IMR-90 (cell line): ENCODE data around the gene EIF2B2. TPM values are rescaled to one million over a fixed set of nuclear protein-coding genes. Genes with fewer than 3 reads are reported as not detected.

Source experiments
- ATAC-seq: fragments of 200-7000 bp; cut with Tn5 transposase; 2 replicates; pipeline ENCODE4 v1.9.1; 2020; ENCODE audit warnings: low read depth, mild to moderate bottlenecking, moderate library complexity
- BruUV-seq: library from RNA; stranded (reverse); fragments of 400-500 nt; replicated peaks from 2 replicates; lab custom pipeline; 2021; lab: Mats Ljungman, UMichigan
- CTCF ChIA-PET: fragments of 300-600 bp; formaldehyde crosslinking; extraction: SDS; loops from one replicate; lab custom pipeline; 2021; ENCODE audit warnings: antibody characterized with exemption; lab: Yijun Ruan, JAX
- POLR2A ChIA-PET: fragments of 300-600 bp; sonication (Branson Sonifier 250); formaldehyde crosslinking; loops from one replicate; lab custom pipeline; 2022; ENCODE audit warnings: antibody characterized with exemption; ENCODE audit not compliant: unreplicated experiment; lab: Charles Lee
- DNase-seq: peaks from one replicate; pipeline ENCODE4 v3.0.0; 2013
- H2AFZ ChIP-seq: replicated peaks from 2 replicates; pipeline ENCODE3; 2013; ENCODE audit warnings: low read length, mild to moderate bottlenecking; ENCODE audit not compliant: poor library complexity
- H2AK5ac ChIP-seq: 2 replicates; pipeline ENCODE4 v1.6.1; 2013; ENCODE audit warnings: low read depth, low read length, inconsistent platforms
- H2AK9ac ChIP-seq: replicated peaks from 2 replicates; pipeline ENCODE3; 2013; ENCODE audit warnings: mild to moderate bottlenecking, low read depth, low read length, moderate library complexity; ENCODE audit not compliant: poor library complexity
- H2BK120ac ChIP-seq: 2 replicates; pipeline ENCODE4 v1.6.1; 2013; ENCODE audit warnings: low read depth, low read length, inconsistent platforms
- H2BK15ac ChIP-seq: 3 replicates; pipeline ENCODE4 v1.6.1; 2013; ENCODE audit warnings: low read depth, low read length, inconsistent platforms
- H2BK20ac ChIP-seq: 2 replicates; pipeline ENCODE4 v1.6.1; 2013; ENCODE audit warnings: low read depth, mild to moderate bottlenecking, inconsistent platforms, low read length, moderate library complexity
- H2BK5ac ChIP-seq: 2 replicates; pipeline ENCODE4 v1.6.1; 2013; ENCODE audit warnings: mild to moderate bottlenecking, low read depth, low read length, inconsistent platforms; ENCODE audit not compliant: poor library complexity, severe bottlenecking
- H3K14ac ChIP-seq: replicated peaks from 2 replicates; pipeline ENCODE4 v1.6.1; 2013; ENCODE audit warnings: low read depth, low read length, inconsistent platforms
- H3K18ac ChIP-seq: 2 replicates; pipeline ENCODE4 v1.6.1; 2013; ENCODE audit warnings: low read depth, low read length, control low read depth
- H3K23ac ChIP-seq: 2 replicates; pipeline ENCODE4 v1.6.1; 2013; ENCODE audit warnings: low read depth, low read length, inconsistent platforms
- H3K27ac ChIP-seq: 2 replicates; pipeline ENCODE4 v1.5.1; 2013; ENCODE audit warnings: mild to moderate bottlenecking, control low read depth, low read length; ENCODE audit not compliant: insufficient read depth
- H3K27me3 ChIP-seq: 2 replicates; pipeline ENCODE4 v1.6.1; 2013; ENCODE audit warnings: low read length; ENCODE audit not compliant: control insufficient read depth, insufficient read depth
- H3K36me3 ChIP-seq: 2 replicates; pipeline ENCODE4 v1.6.1; 2013; ENCODE audit warnings: low read length, mixed read lengths; ENCODE audit not compliant: control insufficient read depth, insufficient read depth
- H3K4ac ChIP-seq: 2 replicates; pipeline ENCODE4 v1.6.1; 2013; ENCODE audit warnings: low read depth, low read length, inconsistent platforms
- H3K4me1 ChIP-seq: 2 replicates; pipeline ENCODE4 v1.6.1; 2013; ENCODE audit warnings: low read length, mixed read lengths; ENCODE audit not compliant: control insufficient read depth, insufficient read depth
- H3K4me2 ChIP-seq: 2 replicates; pipeline ENCODE4 v1.6.1; 2013; ENCODE audit warnings: low read depth, mild to moderate bottlenecking, control low read depth, low read length, moderate library complexity
- H3K4me3 ChIP-seq: 2 replicates; pipeline ENCODE4 v1.5.1; 2013; ENCODE audit warnings: low read depth, mild to moderate bottlenecking, control low read depth, low read length, moderate library complexity; ENCODE audit not compliant: insufficient read depth
- H3K56ac ChIP-seq: 2 replicates; pipeline ENCODE4 v1.6.1; 2013; ENCODE audit warnings: low read length, inconsistent platforms; ENCODE audit not compliant: insufficient read depth; ENCODE audit errors: extremely low read depth
- H3K79me1 ChIP-seq, 2 experiments: 2 replicates each; pipeline ENCODE4 v1.6.1; 2013; ENCODE audit warnings: low read length in 2 of 2, inconsistent platforms in 1 of 2, low read depth in 1 of 2
- H3K9ac ChIP-seq: 2 replicates; pipeline ENCODE4 v1.6.1; 2013; ENCODE audit warnings: low read depth, low read length, control low read depth
- H3K9me1 ChIP-seq: 2 replicates; pipeline ENCODE4 v1.6.1; 2013; ENCODE audit warnings: low read length, inconsistent platforms; ENCODE audit not compliant: insufficient read depth
- H3K9me3 ChIP-seq: 2 replicates; pipeline ENCODE4 v1.6.1; 2013; ENCODE audit warnings: low read length; ENCODE audit not compliant: control insufficient read depth, insufficient read depth
- H4K20me1 ChIP-seq: 2 replicates; pipeline ENCODE4 v1.6.1; 2013; ENCODE audit warnings: low read length, inconsistent platforms; ENCODE audit not compliant: insufficient read depth
- H4K5ac ChIP-seq: 2 replicates; pipeline ENCODE4 v1.6.1; 2013; ENCODE audit warnings: mild to moderate bottlenecking, low read depth, low read length, control low read depth
- H4K8ac ChIP-seq, 2 experiments: 2 replicates each; pipeline ENCODE4 v1.6.1; 2013; ENCODE audit warnings: low read depth in 2 of 2, low read length in 2 of 2, control low read depth in 1 of 2, inconsistent platforms in 1 of 2
- H4K91ac ChIP-seq: 2 replicates; pipeline ENCODE4 v1.6.1; 2013; ENCODE audit warnings: low read depth, low read length, inconsistent platforms; ENCODE audit not compliant: insufficient read depth
- CHD1 ChIP-seq: IDR thresholded peaks from 2 replicates; pipeline ENCODE4 v1.6.1; 2012; ENCODE audit warnings: low read depth, low read length, improper control_type of control experiment
- ELK1 ChIP-seq: fragments of 150-350 bp; IDR thresholded peaks from 2 replicates; pipeline ENCODE4 v1.6.1; 2016; ENCODE audit warnings: low read depth, mild to moderate bottlenecking, low read length, moderate library complexity, borderline replicate concordance
- MAFK ChIP-seq: IDR thresholded peaks from 2 replicates; pipeline ENCODE4 v1.6.1; 2012; ENCODE audit warnings: low read depth, low read length, improper control_type of control experiment
- MAZ ChIP-seq: IDR thresholded peaks from 2 replicates; pipeline ENCODE4 v1.6.1; 2012; ENCODE audit warnings: low read depth, mild to moderate bottlenecking, low read length, improper control_type of control experiment, moderate library complexity, borderline replicate concordance
- POLR2A ChIP-seq: IDR thresholded peaks from 2 replicates; pipeline ENCODE4 v1.6.1; 2012; ENCODE audit warnings: mild to moderate bottlenecking, low read depth, low read length
- RFX5 ChIP-seq: IDR thresholded peaks from 2 replicates; pipeline ENCODE4 v1.8.0; 2012; ENCODE audit warnings: low read depth, mild to moderate bottlenecking, low read length, moderate library complexity
- USF2 ChIP-seq: fragments of 150-350 bp; IDR thresholded peaks from 2 replicates; pipeline ENCODE4 v1.6.1; 2017; ENCODE audit warnings: mild to moderate bottlenecking, antibody characterized with exemption, low read length, low read depth
- WGBS, 2 experiments: methylation state at CpG; one replicate each; pipeline versions ENCODE4 v1.1.5 to v1.1.7; 2013; ENCODE audit warnings: missing lambda C conversion rate in 2 of 2; ENCODE audit not compliant: insufficient read length in 1 of 2; ENCODE audit errors: extremely low coverage in 2 of 2; 5-methylcytosine and 5-hydroxymethylcytosine counted together
- dilution Hi-C: fragments of 300-500 bp; cut with HindIII; formaldehyde crosslinking; loops from one replicate; pipeline ENCODE4 v1.14.3; 2018; ENCODE audit warnings: low sequenced_read_pairs; ENCODE audit not compliant: unreplicated experiment
- in situ Hi-C: fragments of 300-500 bp; cut with MboI; formaldehyde crosslinking; loops from 3 replicates; pipeline ENCODE4 v1.14.3; 2019; ENCODE audit warnings: low sequenced_read_pairs, inconsistent platforms, mixed read lengths
- intact Hi-C: fragments of 100-400 bp; cut with micrococcal nuclease; formaldehyde crosslinking; loops from 2 replicates; pipeline ENCODE4 v1.10.0; 2022
- polyA plus RNA-seq, 3 experiments: library from polyadenylated mRNA; depleted of rRNA; stranded (reverse); fragments of >200 nt; gene quantifications; 2 replicates each; pipeline ENCODE4 v1.2.3, GENCODE V29; 2012; ENCODE audit warnings: low replicate concordance in 1 of 3
- total RNA-seq: library from RNA; depleted of rRNA; stranded (reverse); fragments of >200 nt; gene quantifications from 2 replicates; pipeline ENCODE4 v1.2.3, GENCODE V29; 2012

EIF2B2 gene
- total and polyA plus RNA-seq, 2 of the 4 experiments (the other 2 are of a cell fraction): 63.6 to 70.1 TPM

GRCh38 chr14:74979029-74979428 lies 23.7 kb upstream of the EIF2B2 start:
- Histone ChIP-seq H3K18ac (no peak overlapping the region), H3K9ac (no peak overlapping the region), H3K9me3 (no peaks in the 10 kb centered on the region), H3K4me3 (no peak overlapping the region), H2AK9ac (no peak overlapping the region), H2AFZ (no peak overlapping the region), H3K14ac (no peak overlapping the region), H3K23ac (no peak overlapping the region), H4K91ac (no peak overlapping the region), H3K27me3 (peaks cover 2% of the 10 kb centered on the region; the same call in 1 of the 2 replicates), H2BK20ac (no peak overlapping the region), H3K9me1 (peaks cover 9% of the 10 kb centered on the region; the same call in 1 of the 2 replicates), H3K4ac (no peak overlapping the region), H2BK120ac (no peak overlapping the region), H3K27ac (no peak overlapping the region), H2AK5ac (0 out of 2 replicates have a peak overlapping the region, but pooled peaks have one; percentile 8), H2BK5ac (no peak overlapping the region), H2BK15ac (no peak overlapping the region), H4K5ac (no peak overlapping the region), H4K20me1 (no peaks in the 10 kb centered on the region), H3K79me1 (no peaks in the 10 kb centered on the region), H3K4me1 (peaks cover 15% of the 10 kb centered on the region), H3K4me2 (no peak overlapping the region), H3K56ac (no peak overlapping the region), H3K36me3 (no peaks in the 10 kb centered on the region), H4K8ac (no peak overlapping the region)
- in situ Hi-C loops (no loop called here), dilution Hi-C loops (no loop called here), intact Hi-C loops (no loop called here)
- no TSS peak for BruUV-seq
- ATAC-seq: no peak
- POLR2A ChIA-PET: interaction anchor here (0.6 kb wide), 1 partner anchor 14 kb away, joined by 3 read pairs; no protein-coding TSS in a partner anchor
- WGBS, 2 experiments: no CpG with 5 or more reads among the region's 4 CpGs
- CTCF ChIA-PET: interaction anchor here (0.5 kb wide), 1 partner anchor 101 kb away, joined by 8 read pairs; no protein-coding TSS in a partner anchor
- no peak for DNase-seq
- no peak for TF ChIP-seq MAFK
- TF ChIP-seq POLR2A: no peak
- TF ChIP-seq RFX5: no peak
- TF ChIP-seq MAZ: no peak
- TF ChIP-seq ELK1: no peak
- TF ChIP-seq USF2: no peak
- no peak for TF ChIP-seq CHD1
